ENCODE measurements around the gene CTPS2.

Gene CTPS2

GRCh38 chrX:16705370-16705769 lies 7.1 kb downstream of the CTPS2 start:
- Histone ChIP-seq H3K9me3 (no peaks in the 10 kb centered on the region), H3K36me3 (no peaks in the 10 kb centered on the region), H3K4me1 (no peaks in the 10 kb centered on the region), H3K27me3 (no peaks in the 10 kb centered on the region), H3K4me3 (ENCODE audit: low read depth, low read length) (no peak overlapping the region)
- no peak for TF ChIP-seq CTCF (IDR thresholded peaks at IDR 0.05; ENCODE audit: low read depth, low read length)
- DNase-seq: no peak

- Histone ChIP-seq H3K9me3 (no peaks in the 10 kb centered on the region), H3K4me3 (ENCODE audit: low read depth, low read length) (no peak overlapping the region), H3K36me3 (no peaks in the 10 kb centered on the region), H3K4me1 (no peaks in the 10 kb centered on the region), H3K27me3 (no peaks in the 10 kb centered on the region)
- no peak for TF ChIP-seq CTCF (IDR thresholded peaks at IDR 0.05; ENCODE audit: low read depth, low read length)
- no peak for DNase-seq
These were observed 9.5 kb downstream of the CTPS2 start for GRCh38 chrX:16702700-16703599.

- Histone ChIP-seq H3K36me3 (no peaks in the 10 kb centered on the region), H3K9me3 (no peaks in the 10 kb centered on the region), H3K27me3 (no peaks in the 10 kb centered on the region), H3K4me3 (ENCODE audit: low read depth, low read length) (no peak overlapping the region), H3K4me1 (no peaks in the 10 kb centered on the region)
- TF ChIP-seq CTCF (IDR thresholded peaks at IDR 0.05; ENCODE audit: low read depth, low read length): no peak
- DNase-seq: no peak
These were observed 11.7 kb downstream of the CTPS2 start for GRCh38 chrX:16700734-16701133.

- no peaks in the 10 kb centered on the region for H3K27me3 ChIP-seq
- no peaks in the 10 kb centered on the region for H3K9me3 ChIP-seq
- no peak for TF ChIP-seq CTCF (IDR thresholded peaks at IDR 0.05; ENCODE audit: low read depth, low read length)
- no peak overlapping the region for H3K4me3 ChIP-seq (ENCODE audit: low read depth, low read length)
- DNase-seq: no peak
- H3K36me3 ChIP-seq: no peaks in the 10 kb centered on the region
- no peaks in the 10 kb centered on the region for H3K4me1 ChIP-seq
These were observed 13.1 kb downstream of the CTPS2 start for GRCh38 chrX:16699389-16699788.

GRCh38 chrX:16696956-16697355 lies 15.5 kb downstream of the CTPS2 start:
- H3K4me1 ChIP-seq: no peaks in the 10 kb centered on the region
- no peak for DNase-seq
- H3K36me3 ChIP-seq: no peaks in the 10 kb centered on the region
- H3K4me3 ChIP-seq (ENCODE audit: low read depth, low read length): no peak overlapping the region
- no peak for TF ChIP-seq CTCF (IDR thresholded peaks at IDR 0.05; ENCODE audit: low read depth, low read length)
- no peaks in the 10 kb centered on the region for H3K9me3 ChIP-seq
- H3K27me3 ChIP-seq: no peaks in the 10 kb centered on the region

DNA sequence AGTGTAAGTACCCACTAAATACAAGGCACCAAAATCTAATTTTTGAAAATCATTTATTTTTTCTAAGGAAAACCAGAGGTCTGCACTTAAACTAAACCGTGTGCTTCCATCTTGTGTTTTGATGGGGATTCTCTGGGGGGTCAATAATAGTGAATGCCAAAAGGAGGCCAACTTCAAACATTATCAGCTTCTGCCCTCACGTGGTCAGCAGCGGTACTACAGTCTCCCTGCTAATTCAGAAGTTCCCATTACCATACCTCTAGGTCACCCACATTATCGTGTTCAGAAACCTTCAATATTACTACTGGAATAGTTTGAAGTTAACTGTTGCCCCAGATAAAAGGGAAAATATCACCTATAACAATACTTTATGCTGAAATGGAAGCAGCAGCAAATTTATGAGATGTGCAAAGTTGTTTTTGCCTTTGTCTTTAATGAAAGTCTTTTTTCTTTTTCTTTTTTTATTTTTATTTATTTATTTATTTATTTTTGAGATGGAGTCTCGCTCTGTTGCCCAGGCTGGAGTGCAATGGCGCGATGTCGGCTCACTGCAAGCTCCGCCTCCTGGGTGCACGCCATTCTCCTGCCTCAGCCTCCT lies 17.3 kb downstream of the CTPS2 start:
- DNase-seq: peak; percentile 46
- Histone ChIP-seq H3K36me3 (no peaks in the 10 kb centered on the region), H3K4me3 (ENCODE audit: low read depth, low read length) (no peak overlapping the region), H3K4me1 (no peaks in the 10 kb centered on the region), H3K9me3 (no peaks in the 10 kb centered on the region), H3K27me3 (no peaks in the 10 kb centered on the region)
- TF ChIP-seq CTCF (IDR thresholded peaks at IDR 0.05; ENCODE audit: low read depth, low read length): peak; percentile 76
